Endothelial cell of umbilical vein (primary cell): ENCODE results near the gene LIN7B. TPM values are rescaled to one million over a fixed set of nuclear protein-coding genes. Genes with fewer than 3 reads are reported as not detected.

Experiments
- BruUV-seq: library from RNA; stranded (reverse); fragments of 400-500 nt; replicated peaks from 2 replicates; lab custom pipeline; 2021; lab: Mats Ljungman, UMichigan
- CTCF ChIA-PET: fragments of 300-600, 350-600 bp; sonication (Branson Sonifier 250); formaldehyde crosslinking; loops from one replicate; lab custom pipeline; 2021; ENCODE audit warnings: antibody characterized with exemption, inconsistent platforms; lab: Charles Lee
- POLR2A ChIA-PET: fragments of 300-600, 350-600 bp; sonication (Branson Sonifier 250); formaldehyde crosslinking; loops from one replicate; lab custom pipeline; 2021; ENCODE audit warnings: antibody characterized with exemption, inconsistent platforms; lab: Charles Lee
- DNase-seq: peaks from one replicate; pipeline ENCODE4 v3.0.0-alpha.2; 2011; ENCODE audit warnings: low read depth, low spot score
- FAIRE-seq: peaks from 2 replicates; lab custom pipeline; 2011; peaks lifted over from hg19 to GRCh38; lab: Jason Lieb, UNC
- H2AFZ ChIP-seq: 2 replicates; pipeline ENCODE4 v1.6.0; 2012; ENCODE audit warnings: low read depth, low read length, control low read depth, inconsistent platforms
- H3K27ac ChIP-seq: 2 replicates; pipeline ENCODE4 v1.5.1; 2011; ENCODE audit warnings: low read depth, mild to moderate bottlenecking, control low read depth, low read length, moderate library complexity; ENCODE audit not compliant: insufficient read depth
- H3K27me3 ChIP-seq, 2 experiments: 2 replicates each; pipeline versions ENCODE4 v1.6.0 to v1.6.1; 2011; ENCODE audit warnings: low read length in 2 of 2, mixed read lengths in 1 of 2; ENCODE audit not compliant: control insufficient read depth in 2 of 2, insufficient read depth in 2 of 2
- H3K36me3 ChIP-seq, 2 experiments: 2 replicates in 1 of 2; 3 replicates in 1 of 2; pipeline ENCODE4 v1.5.1; 2011; ENCODE audit warnings: low read length in 2 of 2, mild to moderate bottlenecking in 1 of 2, moderate library complexity in 1 of 2; ENCODE audit not compliant: control insufficient read depth in 2 of 2, insufficient read depth in 2 of 2; ENCODE audit errors: extremely low read depth in 1 of 2
- H3K4me1 ChIP-seq: 3 replicates; pipeline ENCODE4 v1.5.1; 2011; ENCODE audit warnings: mild to moderate bottlenecking, low read length; ENCODE audit not compliant: control insufficient read depth, insufficient read depth; ENCODE audit errors: extremely low read depth
- H3K4me2 ChIP-seq: 2 replicates; pipeline ENCODE4 v1.6.1; 2011; ENCODE audit warnings: low read length, control low read depth, mixed read lengths; ENCODE audit not compliant: insufficient read depth
- H3K4me3 ChIP-seq, 3 experiments: fragments of 200-600 bp in 1 of 3; sonication (generic), shearing (Covaris generic) in 1 of 3; replicated peaks in 1 of 3; 2 replicates each; pipeline ENCODE4 v1.5.1; 2011 to 2016; ENCODE audit warnings: control low read depth in 3 of 3, low read length in 3 of 3, mild to moderate bottlenecking in 2 of 3, inconsistent platforms in 1 of 3, low read depth in 1 of 3, moderate library complexity in 1 of 3; ENCODE audit not compliant: insufficient read depth in 1 of 3
- H3K79me2 ChIP-seq: 2 replicates; pipeline ENCODE4 v1.6.0; 2012; ENCODE audit warnings: low read length, inconsistent platforms; ENCODE audit not compliant: control insufficient read depth, insufficient read depth
- H3K9ac ChIP-seq: replicated peaks from 2 replicates; pipeline ENCODE3; 2011; ENCODE audit warnings: low read length, control low read depth; ENCODE audit not compliant: insufficient read depth; ENCODE audit errors: extremely low read depth
- H3K9me1 ChIP-seq: replicated peaks from 3 replicates; pipeline ENCODE4 v1.6.0; 2011; ENCODE audit warnings: mild to moderate bottlenecking, low read length; ENCODE audit not compliant: control insufficient read depth, insufficient read depth; ENCODE audit errors: extremely low read depth
- H3K9me3 ChIP-seq: replicated peaks from 2 replicates; pipeline ENCODE4 v1.5.1; 2012; ENCODE audit warnings: low read length, inconsistent platforms; ENCODE audit not compliant: control insufficient read depth, insufficient read depth
- H4K20me1 ChIP-seq: replicated peaks from 2 replicates; pipeline ENCODE3; 2011; ENCODE audit warnings: mild to moderate bottlenecking, low read length; ENCODE audit not compliant: control insufficient read depth, insufficient read depth; ENCODE audit errors: extremely low read depth
- CTCF ChIP-seq, 2 donors: IDR thresholded peaks; 1 replicate in 1 of 2; 2 replicates in 1 of 2; pipeline ENCODE4 v1.5.1; 2011; ENCODE audit warnings: low read length in 2 of 2, mild to moderate bottlenecking in 2 of 2, moderate library complexity in 2 of 2, control low read depth in 1 of 2, inconsistent platforms in 1 of 2, low read depth in 1 of 2; ENCODE audit not compliant: insufficient read depth in 1 of 2; ENCODE audit errors: extremely low read depth in 1 of 2
- EZH2 ChIP-seq: IDR thresholded peaks from 2 replicates; pipeline ENCODE4 v1.6.1; 2012; ENCODE audit warnings: borderline replicate concordance, low read depth, mild to moderate bottlenecking, moderate library complexity, low read length, inconsistent platforms; ENCODE audit not compliant: severe bottlenecking
- FOS ChIP-seq: IDR thresholded peaks from 2 replicates; pipeline ENCODE4 v1.6.1; 2011; ENCODE audit warnings: mild to moderate bottlenecking, low read length, moderate library complexity, borderline replicate concordance; ENCODE audit not compliant: insufficient read depth
- GATA2 ChIP-seq: IDR thresholded peaks from 2 replicates; pipeline ENCODE4 v1.7.0; 2011; ENCODE audit warnings: low read depth, mild to moderate bottlenecking, moderate library complexity, mixed read lengths, low read length; ENCODE audit not compliant: insufficient read length, insufficient read depth
- JUN ChIP-seq: IDR thresholded peaks from 2 replicates; pipeline ENCODE4 v1.6.1; 2011; ENCODE audit warnings: borderline replicate concordance, low read depth; ENCODE audit not compliant: insufficient read length, insufficient read depth
- MAX ChIP-seq: IDR thresholded peaks from 2 replicates; pipeline ENCODE4 v1.6.1; 2011; ENCODE audit not compliant: insufficient read depth, insufficient read length
- MYC ChIP-seq: IDR thresholded peaks from one replicate; pipeline ENCODE4 v1.6.1; 2011; ENCODE audit warnings: mild to moderate bottlenecking, low read depth, low read length
- POLR2A ChIP-seq: IDR thresholded peaks from 2 replicates; pipeline ENCODE4 v1.6.1; 2012; ENCODE audit warnings: low read depth, mild to moderate bottlenecking, control low read depth, low read length
- POLR2AphosphoS5 ChIP-seq: IDR thresholded peaks from 2 replicates; pipeline ENCODE4 v1.6.1; 2012; ENCODE audit warnings: low read depth, mild to moderate bottlenecking, control low read depth, low read length, moderate library complexity; ENCODE audit not compliant: insufficient read depth
- dilution Hi-C: fragments of 300-500 bp; cut with MboI; formaldehyde crosslinking; loops from one replicate; pipeline ENCODE4 v1.15.0; 2019; ENCODE audit warnings: low sequenced_read_pairs; ENCODE audit not compliant: extremely low pct_ligation_motif_present
- intact Hi-C: fragments of 100-400 bp; cut with micrococcal nuclease; formaldehyde crosslinking; loops from one replicate; pipeline ENCODE4 v1.10.0; 2022
- polyA plus RNA-seq, 4 experiments: library from polyadenylated mRNA; depleted of rRNA in 3 of 4; stranded (reverse) in 3 of 4; unstranded in 1 of 4; fragments of >200 nt; gene quantifications; 2 replicates each; pipeline versions ENCODE4 v1.2.1 to v1.2.3, GENCODE V29; 2011 to 2012; ENCODE audit warnings: missing spikeins in 1 of 4
- total RNA-seq: library from RNA; stranded (reverse); gene quantifications from 2 replicates; pipeline ENCODE4 v1.2.3, GENCODE V29; 2021

Gene LIN7B
- total and polyA plus RNA-seq, 2 donors (not counting 3 experiments of a cell fraction or from before 2014, with no cell fraction given): 2.2 to 4.2 TPM

GRCh38 chr19:49114630-49115363 lies 627 bp downstream of the LIN7B start:
- no peaks in the 10 kb centered on the region for H3K27me3 ChIP-seq
- peak overlapping the region; percentile 89 for H2AFZ ChIP-seq
- intact Hi-C loops (loop anchor here (5.0 kb wide), 1 partner anchor 83 kb away; no protein-coding TSS in a partner anchor), dilution Hi-C loops (no loop called here)
- TF ChIP-seq JUN (no peak), POLR2AphosphoS5 (no peak), POLR2A (no peak), EZH2 (no peak), GATA2 (no peak), FOS (no peak), CTCF (IDR thresholded peaks at IDR 0.05; ENCODE audit: extremely low read depth in 1 of 2, insufficient read depth in 1 of 2, low read depth in 1 of 2, low read length in 2 of 2) (no peak), MYC (no peak), MAX (no peak)
- H3K36me3 ChIP-seq: no peaks in the 10 kb centered on the region
- H3K4me2 ChIP-seq: peak overlapping the region; percentile 66
- peak overlapping the region; percentile 59 for H3K9ac ChIP-seq
- CTCF ChIA-PET: interaction anchor here (0.6 to 6.5 kb wide), 27 partner anchors 9 to 337 kb away, joined by 3 to 60 read pairs (median 3); partner anchors contain the start of genes GYS1, PIH1D1 and RUVBL2
- DNase-seq (peak; percentile 39), FAIRE-seq (peak; percentile 38)
- POLR2A ChIA-PET: interaction anchor here (0.5 to 1.7 kb wide), 3 partner anchors 13 to 163 kb away, joined by 3 to 5 read pairs (median 4); no protein-coding TSS in a partner anchor
- peaks cover 15% of the 10 kb centered on the region for H3K4me1 ChIP-seq
- no peaks in the 10 kb centered on the region for H3K9me3 ChIP-seq
- H4K20me1 ChIP-seq: no peaks in the 10 kb centered on the region
- peak overlapping the region; percentile 42 to 48 (median 47) for H3K4me3 ChIP-seq
- H3K27ac ChIP-seq: no peak overlapping the region
- H3K79me2 ChIP-seq: no peaks in the 10 kb centered on the region
- no TSS peak for BruUV-seq
- H3K9me1 ChIP-seq: no peaks in the 10 kb centered on the region
